Measurements from ENCODE around the gene CRLF3.
"Not testable (repeated sequence)": the region's sequence is repeated elsewhere in the genome, so short reads cannot be mapped to it uniquely, and the experiment has no call there.

Gene CRLF3

GRCh38 chr17:30734153-30734552, 90.3 kb downstream of the CRLF3 start:
- not testable (repeated sequence) for DNase-seq
